ENCODE measurements around the gene GNPAT. TPM values are rescaled to one million over a fixed set of nuclear protein-coding genes. Genes with fewer than 3 reads are reported as not detected.
A peak's percentile ranks its signal among the peaks of the same experiment; 100 is the strongest.

The GNPAT gene
- total RNA-seq: 41.7 and 43.1 TPM in 2 replicates

DNA sequence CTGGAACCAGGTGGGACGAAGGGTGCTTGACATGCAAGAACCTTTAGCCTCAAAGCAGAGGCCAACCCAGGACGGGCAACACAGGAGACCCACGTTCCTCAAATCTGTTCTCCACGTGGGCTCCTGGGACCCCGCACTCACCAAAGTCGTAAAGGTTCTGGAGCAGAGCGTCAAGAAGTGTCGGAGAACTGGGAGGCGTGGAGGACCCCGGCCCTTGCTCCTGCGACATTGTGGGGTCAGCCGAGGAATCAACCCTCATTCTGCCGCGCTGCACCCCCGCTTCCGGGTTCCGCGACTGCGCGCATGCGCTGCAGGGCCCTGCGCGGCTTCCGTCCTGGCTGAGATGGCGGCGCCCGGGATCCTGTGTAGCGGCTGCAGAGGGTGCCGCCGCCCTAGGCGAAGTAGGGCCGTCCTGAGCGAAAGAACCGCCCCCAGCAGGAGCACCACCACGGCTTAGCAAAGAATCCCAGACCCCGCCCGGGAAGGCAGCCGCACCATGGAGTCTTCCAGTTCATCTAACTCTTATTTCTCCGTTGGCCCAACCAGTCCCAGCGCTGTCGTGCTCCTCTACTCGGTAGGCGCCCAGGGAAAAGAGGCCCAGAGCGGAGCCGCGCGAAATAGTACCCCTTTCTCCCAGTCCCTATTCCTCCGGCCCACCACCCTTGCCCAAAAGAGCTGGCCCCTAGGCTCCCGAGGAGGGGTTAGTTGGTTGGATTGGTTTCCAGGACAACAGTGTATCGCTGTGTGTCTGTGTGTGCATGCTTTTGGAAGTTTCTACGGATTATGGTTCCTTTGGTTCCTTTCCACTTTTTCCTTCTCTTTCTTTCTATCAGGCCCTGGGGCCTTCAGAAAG, at the start of gene GNPAT:
GNPAT (plus strand) TSS at position 330 of the 853 bp plus-strand sequence; CDS start at position 497, 167 bp downstream.
- peak; percentile 91 for DNase-seq (ENCODE audit: low spot score)
- intact Hi-C loops (cut with micrococcal nuclease): loop anchor here (1.0 to 10.0 kb wide), 10 partner anchors 31 to 1176 kb away; partner anchors contain the start of genes C1orf198, DISC1, EXOC8 and GALNT2
- Mint-ChIP-seq H3K27me3 (ENCODE audit: insufficient read depth) (no peaks in the 10 kb centered on the region), H3K4me1 (ENCODE audit: low read depth) (peaks cover 51% of the 10 kb centered on the region), H3K9me3 (no peaks in the 10 kb centered on the region), H3K36me3 (ENCODE audit: low read depth) (peaks cover 48% of the 10 kb centered on the region), H3K4me3 (peak within 1 kb of the TSS; percentile 99), H3K27ac (peak within 1 kb of the TSS; percentile 95)

DNA sequence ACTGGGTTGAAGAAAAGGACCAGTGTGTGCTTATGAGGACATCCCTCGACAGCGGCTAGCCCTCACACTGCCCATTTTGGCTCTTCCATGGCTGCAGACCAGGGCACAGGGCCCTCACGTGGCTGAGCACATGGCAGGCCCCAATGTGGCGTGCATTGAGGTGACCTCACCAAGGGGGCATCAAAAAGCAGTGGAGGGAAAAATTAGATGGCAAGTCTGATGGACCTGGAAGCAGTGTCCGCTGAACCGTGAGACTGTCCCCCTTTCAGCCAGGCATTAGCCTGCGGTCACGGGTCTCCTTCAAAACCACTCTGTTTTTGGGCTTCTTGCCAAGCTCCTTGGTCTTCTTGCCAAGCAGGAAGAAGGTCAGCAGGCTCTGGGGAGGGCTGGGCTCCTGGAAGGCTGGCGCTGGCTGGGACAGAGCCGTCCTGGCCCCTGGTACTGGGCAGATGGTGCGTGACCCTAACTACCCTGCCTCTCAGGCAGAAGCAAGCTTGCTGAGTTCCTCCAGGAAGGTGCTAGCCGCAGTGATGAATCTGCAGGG, 48.3 kb upstream of the GNPAT start:
- intact Hi-C loops (cut with micrococcal nuclease): no loop called here
- no peak for DNase-seq (ENCODE audit: low spot score)
- no peaks in the 10 kb centered on the region for H3K36me3 Mint-ChIP-seq (ENCODE audit: low read depth)
- no peak overlapping the region for H3K4me3 Mint-ChIP-seq
- peaks cover 16% of the 10 kb centered on the region for H3K27me3 Mint-ChIP-seq (ENCODE audit: insufficient read depth)
- no peaks in the 10 kb centered on the region for H3K4me1 Mint-ChIP-seq (ENCODE audit: low read depth)
- H3K9me3 Mint-ChIP-seq: no peaks in the 10 kb centered on the region
- H3K27ac Mint-ChIP-seq: no peak overlapping the region

DNA sequence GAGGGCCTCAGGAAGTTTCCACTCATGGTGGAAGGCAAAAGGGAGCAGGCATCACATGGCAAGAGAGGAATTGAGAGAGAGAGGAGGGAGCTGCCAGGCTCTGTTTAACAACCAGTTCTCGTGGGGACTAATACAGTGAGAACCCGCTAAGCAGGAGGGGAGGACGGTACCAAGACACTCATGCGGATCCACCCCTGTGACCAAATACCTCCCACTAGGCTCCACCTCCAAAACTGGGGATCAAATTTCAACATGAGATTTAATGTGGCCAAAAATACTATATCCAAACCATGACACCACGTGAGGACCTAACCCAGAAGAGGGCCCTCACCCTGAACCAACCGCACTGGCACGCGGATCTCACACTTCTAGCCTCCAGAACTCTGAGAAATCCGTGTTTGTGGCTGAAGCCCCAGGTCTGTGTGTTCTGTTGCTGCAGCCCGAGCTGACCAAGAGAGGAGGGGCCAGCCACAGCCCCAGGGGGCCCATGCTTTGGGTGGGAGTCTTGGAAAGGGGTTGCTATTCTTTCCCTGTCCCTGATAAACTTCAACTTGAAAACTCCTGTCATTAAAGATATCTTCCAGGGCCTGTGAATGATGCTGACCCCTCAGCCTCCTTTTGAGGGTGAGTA, 47.2 kb upstream of the GNPAT start:
- intact Hi-C loops (cut with micrococcal nuclease): no loop called here
- no peaks in the 10 kb centered on the region for H3K9me3 Mint-ChIP-seq
- H3K36me3 Mint-ChIP-seq (ENCODE audit: low read depth): no peaks in the 10 kb centered on the region
- H3K27ac Mint-ChIP-seq: no peak overlapping the region
- no peak for DNase-seq (ENCODE audit: low spot score)
- H3K4me1 Mint-ChIP-seq (ENCODE audit: low read depth): no peaks in the 10 kb centered on the region
- no peak overlapping the region for H3K4me3 Mint-ChIP-seq
- peaks cover 16% of the 10 kb centered on the region for H3K27me3 Mint-ChIP-seq (ENCODE audit: insufficient read depth)

DNA sequence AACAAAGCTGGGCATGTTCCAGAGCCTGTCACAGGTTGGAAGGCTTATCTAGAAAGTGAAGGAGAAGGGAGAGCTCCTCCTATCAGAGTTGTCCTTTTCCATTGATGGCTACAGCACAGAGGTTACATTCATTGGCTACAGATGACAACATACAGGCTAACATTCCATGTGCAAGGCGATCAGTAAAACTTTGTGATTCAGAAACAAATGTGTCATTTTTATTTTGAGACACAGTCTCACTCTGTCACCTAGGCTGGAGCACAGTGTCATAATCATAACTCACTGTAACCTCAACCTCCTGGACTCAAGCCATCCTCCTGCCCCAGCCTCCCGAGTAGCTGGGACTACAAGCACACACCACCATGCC, 46.6 kb upstream of the GNPAT start:
- peaks cover 15% of the 10 kb centered on the region for H3K27me3 Mint-ChIP-seq (ENCODE audit: insufficient read depth)
- no peak overlapping the region for H3K4me3 Mint-ChIP-seq
- no peak overlapping the region for H3K27ac Mint-ChIP-seq
- no peak for DNase-seq (ENCODE audit: low spot score)
- H3K36me3 Mint-ChIP-seq (ENCODE audit: low read depth): no peaks in the 10 kb centered on the region
- H3K4me1 Mint-ChIP-seq (ENCODE audit: low read depth): no peaks in the 10 kb centered on the region
- H3K9me3 Mint-ChIP-seq: no peaks in the 10 kb centered on the region
- intact Hi-C loops (cut with micrococcal nuclease): no loop called here

DNA sequence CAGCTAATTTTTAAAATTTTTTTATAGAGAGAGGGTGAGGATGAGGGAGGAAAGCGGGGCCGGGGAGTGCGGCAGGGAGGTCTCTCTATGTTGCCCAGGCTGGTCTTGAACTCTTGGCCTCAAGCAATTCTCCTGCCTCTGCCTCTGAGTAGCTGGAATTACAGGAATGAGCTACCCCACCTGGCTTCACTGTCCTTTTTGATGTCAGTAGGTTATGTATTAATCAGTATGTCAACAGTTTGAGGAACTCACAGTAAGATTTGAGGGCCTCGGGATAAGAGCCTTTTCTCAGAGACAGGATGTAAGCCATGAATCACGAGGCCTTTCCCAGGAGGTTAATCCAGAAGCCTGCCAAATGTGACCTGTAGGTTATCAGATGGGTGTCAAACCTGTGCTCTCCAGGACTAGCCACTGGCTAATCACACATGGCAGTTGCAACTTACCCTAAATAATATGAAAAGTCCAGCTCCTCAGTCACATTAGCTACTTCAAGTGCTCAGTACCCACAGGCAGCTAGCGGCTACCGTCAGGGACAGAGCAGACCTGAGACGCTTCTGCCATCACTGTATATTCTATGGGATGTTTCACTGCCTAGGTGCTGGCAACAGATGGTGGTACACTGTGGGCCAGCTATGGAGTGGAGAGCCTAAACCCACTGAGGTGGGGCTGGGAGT, 46.0 kb upstream of the GNPAT start:
- no peak overlapping the region for H3K27ac Mint-ChIP-seq
- H3K9me3 Mint-ChIP-seq: no peaks in the 10 kb centered on the region
- no peaks in the 10 kb centered on the region for H3K4me1 Mint-ChIP-seq (ENCODE audit: low read depth)
- intact Hi-C loops (cut with micrococcal nuclease): no loop called here
- H3K27me3 Mint-ChIP-seq (ENCODE audit: insufficient read depth): peaks cover 10% of the 10 kb centered on the region
- no peaks in the 10 kb centered on the region for H3K36me3 Mint-ChIP-seq (ENCODE audit: low read depth)
- DNase-seq (ENCODE audit: low spot score): no peak
- H3K4me3 Mint-ChIP-seq: no peak overlapping the region

GRCh38 chr1:231196307-231196706, 44.7 kb upstream of the GNPAT start:
- intact Hi-C loops (cut with micrococcal nuclease): no loop called here
- peaks cover 11% of the 10 kb centered on the region for H3K27me3 Mint-ChIP-seq (ENCODE audit: insufficient read depth)
- no peaks in the 10 kb centered on the region for H3K4me1 Mint-ChIP-seq (ENCODE audit: low read depth)
- H3K9me3 Mint-ChIP-seq: no peaks in the 10 kb centered on the region
- DNase-seq (ENCODE audit: low spot score): no peak
- H3K4me3 Mint-ChIP-seq: no peak overlapping the region
- H3K36me3 Mint-ChIP-seq (ENCODE audit: low read depth): no peaks in the 10 kb centered on the region
- no peak overlapping the region for H3K27ac Mint-ChIP-seq

DNA sequence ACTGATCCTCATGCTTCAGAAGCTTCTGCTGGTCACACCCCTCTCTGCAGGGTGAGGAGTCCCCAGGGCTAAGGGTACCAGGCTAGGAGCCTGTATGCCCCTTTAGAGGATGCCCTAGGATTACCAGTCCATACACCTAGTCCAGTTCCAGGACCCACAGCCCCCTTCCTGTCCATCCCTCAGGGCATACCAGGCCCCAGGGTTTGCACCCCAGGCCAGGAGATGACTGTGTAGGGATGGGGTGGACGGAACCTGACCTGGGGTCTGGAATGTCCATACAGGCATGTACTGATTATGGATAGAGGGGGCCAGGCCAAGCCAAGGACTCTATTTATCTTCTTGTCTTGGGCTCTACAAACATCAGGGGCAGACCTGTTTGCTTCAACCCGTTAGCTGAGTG, 44.3 kb upstream of the GNPAT start:
- H3K4me1 Mint-ChIP-seq (ENCODE audit: low read depth): peaks cover 4% of the 10 kb centered on the region
- peaks cover 15% of the 10 kb centered on the region for H3K27me3 Mint-ChIP-seq (ENCODE audit: insufficient read depth)
- intact Hi-C loops (cut with micrococcal nuclease): no loop called here
- no peak overlapping the region for H3K4me3 Mint-ChIP-seq
- no peaks in the 10 kb centered on the region for H3K9me3 Mint-ChIP-seq
- no peak overlapping the region for H3K27ac Mint-ChIP-seq
- no peaks in the 10 kb centered on the region for H3K36me3 Mint-ChIP-seq (ENCODE audit: low read depth)
- DNase-seq (ENCODE audit: low spot score): no peak

DNA sequence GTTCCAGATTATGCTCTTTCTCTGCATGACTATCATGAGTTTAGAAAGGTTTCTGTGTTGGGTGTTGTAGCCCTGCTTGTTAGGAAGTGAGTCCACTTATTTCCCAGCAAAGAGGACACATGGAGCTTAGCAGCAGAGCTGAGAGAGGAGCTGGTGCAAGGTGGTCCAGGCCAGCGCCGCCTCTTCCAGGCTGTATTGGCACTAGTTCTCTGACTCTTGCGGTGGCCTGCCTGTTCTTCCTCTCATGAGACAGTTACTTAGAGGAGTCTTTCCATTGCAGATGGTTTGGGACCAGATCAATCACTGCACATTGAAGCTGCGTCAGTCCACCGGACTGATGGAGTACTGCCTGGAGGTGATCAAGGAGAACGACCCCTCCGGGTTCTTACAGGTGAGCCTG, 41.1 kb upstream of the GNPAT start:
- Mint-ChIP-seq H3K36me3 (ENCODE audit: low read depth) (no peaks in the 10 kb centered on the region), H3K4me3 (no peak overlapping the region), H3K9me3 (no peaks in the 10 kb centered on the region), H3K4me1 (ENCODE audit: low read depth) (peaks cover 7% of the 10 kb centered on the region), H3K27ac (no peak overlapping the region), H3K27me3 (ENCODE audit: insufficient read depth) (peaks cover 28% of the 10 kb centered on the region)
- DNase-seq (ENCODE audit: low spot score): no peak
- intact Hi-C loops (cut with micrococcal nuclease): no loop called here

DNA sequence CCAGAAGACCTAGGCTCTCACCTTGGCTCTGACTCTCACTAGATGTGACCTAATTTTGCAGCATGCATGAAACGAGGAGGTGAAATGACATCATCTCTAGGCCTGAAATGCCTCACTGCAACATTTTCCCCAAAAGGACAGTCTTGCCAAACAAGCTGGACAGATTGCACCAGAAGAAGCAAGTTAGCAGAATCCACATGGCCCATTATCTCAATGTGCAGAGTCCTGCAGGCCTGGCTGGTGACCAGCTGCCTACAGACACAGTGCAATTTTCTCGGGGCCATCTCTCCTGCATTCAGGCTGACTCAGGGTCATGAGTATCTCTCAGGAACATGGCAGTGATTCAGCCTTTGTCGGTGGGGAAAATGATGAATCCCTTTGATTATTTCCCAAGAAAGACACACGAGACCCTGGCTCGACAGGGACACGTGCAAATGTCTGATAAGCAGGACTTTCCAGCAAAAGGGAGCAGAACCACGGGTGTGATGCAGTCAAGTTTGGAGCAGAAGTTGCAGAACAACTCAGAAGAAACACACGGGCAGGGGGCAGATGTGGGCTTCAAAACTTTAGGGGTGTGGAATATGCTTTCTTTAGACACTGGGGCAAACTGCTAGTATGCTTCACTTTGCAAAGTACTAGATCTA, 40.5 kb upstream of the GNPAT start:
- no peak for DNase-seq (ENCODE audit: low spot score)
- no peaks in the 10 kb centered on the region for H3K9me3 Mint-ChIP-seq
- H3K4me1 Mint-ChIP-seq (ENCODE audit: low read depth): peaks cover 7% of the 10 kb centered on the region
- H3K27me3 Mint-ChIP-seq (ENCODE audit: insufficient read depth): peaks cover 28% of the 10 kb centered on the region
- no peaks in the 10 kb centered on the region for H3K36me3 Mint-ChIP-seq (ENCODE audit: low read depth)
- intact Hi-C loops (cut with micrococcal nuclease): no loop called here
- no peak overlapping the region for H3K4me3 Mint-ChIP-seq
- no peak overlapping the region for H3K27ac Mint-ChIP-seq

GRCh38 chr1:231201375-231201978, 39.5 kb upstream of the GNPAT start:
- Mint-ChIP-seq H3K9me3 (no peaks in the 10 kb centered on the region), H3K27me3 (ENCODE audit: insufficient read depth) (peaks cover 23% of the 10 kb centered on the region), H3K36me3 (ENCODE audit: low read depth) (no peaks in the 10 kb centered on the region), H3K4me1 (ENCODE audit: low read depth) (peaks cover 7% of the 10 kb centered on the region), H3K4me3 (no peak overlapping the region), H3K27ac (peak overlapping the region; percentile 6)
- intact Hi-C loops (cut with micrococcal nuclease): no loop called here
- no peak for DNase-seq (ENCODE audit: low spot score)

DNA sequence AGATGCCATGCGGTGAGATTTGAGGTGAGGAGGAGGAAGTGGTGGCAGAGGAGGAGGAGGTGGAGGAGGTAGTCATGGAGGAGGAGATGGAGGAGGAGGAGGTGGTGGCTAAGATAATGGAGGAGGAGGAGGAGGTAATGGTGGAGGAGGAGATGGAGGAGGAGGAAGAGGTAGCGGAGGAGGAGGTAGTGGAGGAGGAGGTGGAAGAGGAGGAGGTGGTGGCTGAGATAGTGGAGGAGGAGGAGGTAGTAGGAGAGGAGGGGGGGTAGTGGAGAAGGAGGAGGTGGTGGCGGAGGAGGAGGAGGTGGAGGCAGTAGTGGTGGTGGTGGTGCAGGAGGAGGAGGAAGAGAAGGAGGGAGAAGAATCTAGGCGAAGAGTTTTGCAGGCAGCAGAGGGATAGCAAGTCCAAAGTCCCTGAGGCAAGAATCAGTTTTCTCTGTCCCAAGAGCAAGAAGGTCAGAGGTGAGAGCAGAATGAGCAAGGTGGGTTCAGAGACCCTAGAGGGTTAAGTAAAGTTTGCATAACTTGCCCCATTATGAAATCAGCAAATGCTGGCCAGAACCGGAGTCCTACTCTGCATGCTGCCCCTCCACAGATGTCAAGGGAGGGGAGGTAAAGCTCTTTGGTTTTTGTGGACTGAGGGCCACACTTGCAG, 38.9 kb upstream of the GNPAT start:
- H3K4me3 Mint-ChIP-seq: no peak overlapping the region
- H3K27me3 Mint-ChIP-seq (ENCODE audit: insufficient read depth): peaks cover 23% of the 10 kb centered on the region
- intact Hi-C loops (cut with micrococcal nuclease): no loop called here
- H3K4me1 Mint-ChIP-seq (ENCODE audit: low read depth): peaks cover 7% of the 10 kb centered on the region
- DNase-seq (ENCODE audit: low spot score): no peak
- H3K36me3 Mint-ChIP-seq (ENCODE audit: low read depth): no peaks in the 10 kb centered on the region
- H3K9me3 Mint-ChIP-seq: no peaks in the 10 kb centered on the region
- H3K27ac Mint-ChIP-seq: peak overlapping the region; percentile 6

Measured in activated T-helper 1 cell treated with anti-CD3 and anti-CD28 coated beads, Interleukin-12 subunit alpha, Interleukin-12 subunit beta, Interleukin-2, Interleukin-4 antibody, amounts not matched to agents 30 ng/mL and 10 ng/mL and 1 ng/mL, durations not matched to agents 14 hours and 24 hours and 36 hours (primary cell).